Measurements from ENCODE around the gene FLNC.

DNA sequence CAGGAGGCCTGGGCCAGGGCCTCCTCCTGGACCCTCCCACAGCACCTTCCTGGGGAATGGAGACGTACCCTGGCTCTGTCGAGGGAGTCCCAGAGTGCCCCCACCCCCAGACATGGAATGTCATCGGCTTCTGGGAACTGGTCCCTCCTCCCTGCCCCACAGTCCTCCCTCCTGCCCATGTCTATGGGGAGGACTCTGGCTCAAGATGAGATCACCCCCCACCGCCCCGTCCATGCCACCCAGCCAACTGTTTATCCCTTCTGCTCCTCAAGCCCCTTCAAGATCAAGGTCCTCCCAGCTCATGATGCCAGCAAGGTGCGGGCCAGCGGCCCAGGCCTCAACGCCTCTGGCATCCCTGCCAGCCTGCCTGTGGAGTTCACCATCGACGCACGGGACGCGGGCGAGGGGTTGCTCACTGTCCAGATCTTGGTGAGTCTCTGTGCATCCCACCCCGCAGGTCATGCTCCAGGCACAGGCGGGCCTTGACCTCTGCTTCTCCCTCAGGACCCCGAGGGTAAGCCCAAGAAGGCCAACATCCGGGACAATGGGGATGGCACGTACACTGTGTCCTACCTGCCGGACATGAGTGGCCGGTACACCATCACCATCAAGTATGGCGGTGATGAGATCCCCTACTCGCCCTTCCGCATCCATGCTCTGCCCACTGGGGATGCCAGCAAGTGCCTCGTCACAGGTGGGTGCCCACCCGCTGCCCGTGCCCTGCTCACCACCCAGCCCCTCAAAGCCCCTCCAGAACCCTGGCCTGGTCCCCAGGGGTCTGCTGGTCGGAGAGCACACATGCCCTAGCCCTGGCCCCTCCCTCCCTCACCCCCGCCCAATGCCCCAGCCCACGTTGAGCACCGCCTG lies 18.3 kb downstream of the FLNC start:
- TF ChIP-seq, protein P1, sequence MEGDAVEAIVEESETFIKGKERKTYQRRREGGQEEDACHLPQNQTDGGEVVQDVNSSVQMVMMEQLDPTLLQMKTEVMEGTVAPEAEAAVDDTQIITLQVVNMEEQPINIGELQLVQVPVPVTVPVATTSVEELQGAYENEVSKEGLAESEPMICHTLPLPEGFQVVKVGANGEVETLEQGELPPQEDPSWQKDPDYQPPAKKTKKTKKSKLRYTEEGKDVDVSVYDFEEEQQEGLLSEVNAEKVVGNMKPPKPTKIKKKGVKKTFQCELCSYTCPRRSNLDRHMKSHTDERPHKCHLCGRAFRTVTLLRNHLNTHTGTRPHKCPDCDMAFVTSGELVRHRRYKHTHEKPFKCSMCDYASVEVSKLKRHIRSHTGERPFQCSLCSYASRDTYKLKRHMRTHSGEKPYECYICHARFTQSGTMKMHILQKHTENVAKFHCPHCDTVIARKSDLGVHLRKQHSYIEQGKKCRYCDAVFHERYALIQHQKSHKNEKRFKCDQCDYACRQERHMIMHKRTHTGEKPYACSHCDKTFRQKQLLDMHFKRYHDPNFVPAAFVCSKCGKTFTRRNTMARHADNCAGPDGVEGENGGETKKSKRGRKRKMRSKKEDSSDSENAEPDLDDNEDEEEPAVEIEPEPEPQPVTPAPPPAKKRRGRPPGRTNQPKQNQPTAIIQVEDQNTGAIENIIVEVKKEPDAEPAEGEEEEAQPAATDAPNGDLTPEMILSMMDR (IDR thresholded peaks at IDR 0.05) = no peak
- TF ChIP-seq POLR2A (IDR thresholded peaks at IDR 0.05; ENCODE audit: low read length) (no peak), JUN (IDR thresholded peaks at IDR 0.05) (no peak), MAZ (IDR thresholded peaks at IDR 0.05; ENCODE audit: borderline replicate concordance, low read depth, low read length) (no peak), EP300 (IDR thresholded peaks at IDR 0.05) (no peak), SMC3 (IDR thresholded peaks at IDR 0.05) (no peak), RAD21 (conservative IDR thresholded peaks at IDR 0.05 in 1 of 2, IDR thresholded peaks at IDR 0.05 in 1 of 2) (no peak), TP53 (CRISPR knock-in tag; IDR thresholded peaks at IDR 0.05) (no peak), JUNB (IDR thresholded peaks at IDR 0.05) (no peak), CEBPB (IDR thresholded peaks at IDR 0.05) (no peak)
- TF ChIP-seq, protein P2, sequence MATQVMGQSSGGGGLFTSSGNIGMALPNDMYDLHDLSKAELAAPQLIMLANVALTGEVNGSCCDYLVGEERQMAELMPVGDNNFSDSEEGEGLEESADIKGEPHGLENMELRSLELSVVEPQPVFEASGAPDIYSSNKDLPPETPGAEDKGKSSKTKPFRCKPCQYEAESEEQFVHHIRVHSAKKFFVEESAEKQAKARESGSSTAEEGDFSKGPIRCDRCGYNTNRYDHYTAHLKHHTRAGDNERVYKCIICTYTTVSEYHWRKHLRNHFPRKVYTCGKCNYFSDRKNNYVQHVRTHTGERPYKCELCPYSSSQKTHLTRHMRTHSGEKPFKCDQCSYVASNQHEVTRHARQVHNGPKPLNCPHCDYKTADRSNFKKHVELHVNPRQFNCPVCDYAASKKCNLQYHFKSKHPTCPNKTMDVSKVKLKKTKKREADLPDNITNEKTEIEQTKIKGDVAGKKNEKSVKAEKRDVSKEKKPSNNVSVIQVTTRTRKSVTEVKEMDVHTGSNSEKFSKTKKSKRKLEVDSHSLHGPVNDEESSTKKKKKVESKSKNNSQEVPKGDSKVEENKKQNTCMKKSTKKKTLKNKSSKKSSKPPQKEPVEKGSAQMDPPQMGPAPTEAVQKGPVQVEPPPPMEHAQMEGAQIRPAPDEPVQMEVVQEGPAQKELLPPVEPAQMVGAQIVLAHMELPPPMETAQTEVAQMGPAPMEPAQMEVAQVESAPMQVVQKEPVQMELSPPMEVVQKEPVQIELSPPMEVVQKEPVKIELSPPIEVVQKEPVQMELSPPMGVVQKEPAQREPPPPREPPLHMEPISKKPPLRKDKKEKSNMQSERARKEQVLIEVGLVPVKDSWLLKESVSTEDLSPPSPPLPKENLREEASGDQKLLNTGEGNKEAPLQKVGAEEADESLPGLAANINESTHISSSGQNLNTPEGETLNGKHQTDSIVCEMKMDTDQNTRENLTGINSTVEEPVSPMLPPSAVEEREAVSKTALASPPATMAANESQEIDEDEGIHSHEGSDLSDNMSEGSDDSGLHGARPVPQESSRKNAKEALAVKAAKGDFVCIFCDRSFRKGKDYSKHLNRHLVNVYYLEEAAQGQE (IDR thresholded peaks at IDR 0.05) = no peak
- TF ChIP-seq, protein P3, sequence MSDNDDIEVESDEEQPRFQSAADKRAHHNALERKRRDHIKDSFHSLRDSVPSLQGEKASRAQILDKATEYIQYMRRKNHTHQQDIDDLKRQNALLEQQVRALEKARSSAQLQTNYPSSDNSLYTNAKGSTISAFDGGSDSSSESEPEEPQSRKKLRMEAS (IDR thresholded peaks at IDR 0.05) = no peak
